SK-N-MC (cell line): Measurements from ENCODE around the gene SENP8.

Source experiments
- EZH2 ChIP-seq: fragments of 200-600 bp; sonication (generic); IDR thresholded peaks from one replicate; pipeline ENCODE4 v1.6.1; 2017; ENCODE audit warnings: antibody characterized with exemption
- POLR2AphosphoS5 ChIP-seq: IDR thresholded peaks from 2 replicates; pipeline ENCODE4 v1.6.1; 2012; ENCODE audit warnings: mild to moderate bottlenecking, low read depth, low read length, borderline replicate concordance

DNA sequence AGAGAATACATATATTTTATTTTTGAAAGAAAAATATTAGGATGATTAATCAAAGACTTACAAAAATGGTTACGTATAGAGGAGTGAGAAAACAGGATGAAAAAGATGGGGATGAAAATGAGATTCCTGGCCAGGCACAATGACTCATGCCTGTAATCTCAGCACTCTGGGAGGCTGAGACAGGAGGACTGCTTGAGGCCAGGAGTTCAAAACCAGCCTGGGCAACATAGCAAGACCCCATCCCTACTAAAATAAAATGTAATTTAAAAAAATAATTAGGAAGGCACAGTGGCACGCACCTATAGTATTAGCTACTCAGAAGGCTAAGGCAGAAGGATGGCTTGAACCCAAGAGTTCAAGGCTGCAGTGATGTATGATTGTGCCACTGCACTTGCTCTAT, 12.1 kb upstream of the SENP8 start:
- TF ChIP-seq EZH2 = no peak
- TF ChIP-seq POLR2AphosphoS5 = no peak
